MM.1S (cell line): ENCODE results near the gene CLASP1.

Experiments
- CTCF ChIP-seq: fragments of 300-600 bp; sonication (generic); IDR thresholded peaks from 2 replicates; pipeline ENCODE4 v1.5.1; 2016; ENCODE audit warnings: antibody characterized with exemption, low read length, mixed read lengths
- EZH2 ChIP-seq: fragments of 300-600 bp; sonication (generic); optimal IDR thresholded peaks from 2 replicates; pipeline ENCODE3; 2017; ENCODE audit warnings: low read depth, mild to moderate bottlenecking, antibody characterized with exemption, low read length, mixed read lengths
- EZH2phosphoT487 ChIP-seq: fragments of 300-600 bp; sonication (generic); IDR thresholded peaks from 2 replicates; pipeline ENCODE4 v1.6.1; 2018; ENCODE audit warnings: antibody characterized with exemption, low read length

- TF ChIP-seq CTCF = no peak
- no peak for TF ChIP-seq EZH2
- no peak for TF ChIP-seq EZH2phosphoT487
These were observed 222.0 kb downstream of the CLASP1 start for GRCh38 chr2:121427187-121427689.
